Stimulated activated CD4-positive, alpha-beta T cell treated with anti-CD3 and anti-CD28 coated beads, Interleukin-15, amount 100 ng/mL, for 1 hour (primary cell): ENCODE data around the gene GTF3C5.
"Not testable (repeated sequence)": the region's sequence is repeated elsewhere in the genome, so short reads cannot be mapped to it uniquely, and the experiment has no call there.

ENCODE experiments used
- DNase-seq, 2 donors: peaks; one replicate each; pipeline ENCODE4 v3.0.0-alpha.2; 2020; ENCODE audit warnings: low read depth in 1 of 2, low spot score in 1 of 2

Gene GTF3C5

DNA sequence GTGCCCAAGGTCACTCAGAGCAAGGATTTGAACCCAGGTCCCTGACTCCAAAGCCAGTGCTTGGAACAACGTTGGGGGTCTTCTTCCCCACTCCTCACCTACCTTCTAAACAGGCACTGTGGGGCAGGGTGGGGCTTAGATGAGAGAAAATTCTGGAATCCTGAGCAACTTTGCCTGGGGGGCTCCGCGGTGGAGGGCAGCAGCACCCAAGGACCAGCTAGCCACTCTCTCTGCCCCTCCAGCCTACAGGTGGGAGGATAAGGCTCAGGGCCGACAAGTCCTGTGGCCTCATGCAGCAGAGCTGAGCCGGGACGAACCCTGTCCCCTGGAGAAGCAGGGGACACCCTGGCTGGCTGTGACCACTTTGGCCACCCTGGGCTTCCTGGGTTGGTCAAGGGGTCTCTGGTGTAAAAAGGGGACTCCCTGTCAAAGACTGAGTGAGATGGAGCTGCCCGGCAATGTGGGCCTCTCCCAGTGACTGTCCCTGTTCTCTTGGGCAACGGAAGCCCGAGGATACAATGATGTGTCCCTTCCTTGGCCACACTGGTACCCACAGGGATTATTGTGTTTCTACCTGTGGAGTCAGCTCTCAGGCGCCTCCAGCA is 57.5 kb downstream of the GTF3C5 start:
- DNase-seq, result no peak

DNA sequence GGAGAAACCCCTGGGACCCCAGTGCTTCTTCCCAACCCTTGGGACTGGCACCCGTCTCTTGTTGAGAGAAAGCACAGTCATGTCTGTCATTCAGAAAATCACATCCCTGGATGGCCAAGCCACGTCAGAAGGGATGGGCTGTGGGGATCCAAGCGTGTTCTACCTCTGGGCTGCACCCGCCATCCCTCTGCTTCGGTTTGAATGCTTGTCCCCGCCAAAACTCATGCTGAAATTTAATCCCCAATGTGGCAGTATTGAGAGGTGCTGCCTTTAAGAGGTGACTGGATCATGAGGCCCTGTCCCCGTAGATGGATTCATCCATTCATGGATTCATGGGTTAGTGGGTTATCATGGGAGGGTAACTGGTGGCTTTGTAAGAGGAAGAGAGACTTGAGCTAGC is 58.0 kb downstream of the GTF3C5 start:
- DNase-seq, result no peak

DNA sequence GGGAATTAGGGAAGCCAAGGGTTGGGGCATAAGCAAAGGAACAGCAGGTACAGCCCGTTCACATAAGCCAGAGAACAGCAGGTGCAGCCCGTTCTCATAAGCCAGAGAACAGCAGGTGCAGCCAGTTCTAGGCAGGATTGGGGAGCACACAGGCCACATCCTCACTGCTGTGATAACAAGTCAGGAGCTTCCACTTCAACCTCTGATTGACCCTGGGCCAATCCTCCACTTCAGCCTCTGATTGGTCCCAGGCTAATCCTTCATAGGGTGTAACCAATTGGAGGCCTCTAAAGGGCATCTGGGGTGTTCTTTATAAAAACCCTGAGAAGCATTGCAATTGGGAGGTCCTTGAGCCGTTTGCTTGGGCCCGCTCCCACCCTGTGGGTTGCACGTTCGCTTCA is 58.5 kb downstream of the GTF3C5 start:
- DNase-seq, result no peak

DNA sequence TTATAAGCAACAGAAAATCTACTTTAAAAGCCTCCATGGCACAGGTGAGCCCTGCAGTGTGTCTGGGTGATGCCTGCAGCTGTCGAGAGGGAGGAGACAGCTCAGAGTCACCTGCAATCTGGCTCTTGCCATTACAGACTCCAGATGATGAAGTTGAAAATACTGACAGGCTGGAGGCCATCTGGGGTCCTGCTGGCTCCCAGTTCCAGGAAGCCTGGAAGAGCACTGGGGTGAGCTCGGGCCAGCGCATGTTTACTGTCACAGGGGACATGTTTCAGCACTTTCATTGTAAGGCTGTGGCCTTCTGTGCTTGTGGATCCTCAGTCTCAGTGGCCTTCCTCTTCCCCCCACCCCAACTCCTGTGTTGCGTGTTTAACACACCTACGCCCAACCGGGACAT is 59.4 kb downstream of the GTF3C5 start:
- DNase-seq, result no peak

DNA sequence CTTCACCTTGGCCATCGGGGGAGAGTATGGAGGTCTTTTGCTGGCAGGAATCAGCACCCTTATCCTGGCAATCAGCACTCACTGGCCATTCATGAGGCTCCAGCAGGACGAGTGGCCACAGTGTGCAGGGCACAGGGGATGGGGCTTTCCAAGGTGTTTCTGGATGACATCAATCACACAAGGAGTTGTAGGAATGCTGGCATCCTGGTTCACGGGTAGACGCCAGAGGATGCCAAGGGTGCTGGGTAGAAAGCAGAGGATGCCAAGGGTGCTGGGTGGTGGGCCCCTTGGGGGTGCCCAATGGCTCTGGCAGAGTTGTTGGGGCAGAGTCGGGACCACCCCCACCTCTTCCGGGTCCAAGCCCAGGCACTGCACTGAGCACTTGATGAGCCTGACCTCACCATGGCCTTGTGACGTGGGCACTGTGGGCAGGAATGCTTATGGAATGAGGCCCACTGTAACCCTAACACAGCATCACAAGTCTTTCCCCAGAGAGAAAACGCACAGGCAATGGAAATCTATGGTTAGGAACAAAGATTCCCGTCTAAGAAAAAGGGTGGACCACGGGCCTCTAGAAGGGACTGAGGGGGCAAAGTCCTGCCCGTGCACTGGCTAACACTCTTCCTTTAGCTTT is 60.1 kb downstream of the GTF3C5 start:
- DNase-seq, result no peak

DNA sequence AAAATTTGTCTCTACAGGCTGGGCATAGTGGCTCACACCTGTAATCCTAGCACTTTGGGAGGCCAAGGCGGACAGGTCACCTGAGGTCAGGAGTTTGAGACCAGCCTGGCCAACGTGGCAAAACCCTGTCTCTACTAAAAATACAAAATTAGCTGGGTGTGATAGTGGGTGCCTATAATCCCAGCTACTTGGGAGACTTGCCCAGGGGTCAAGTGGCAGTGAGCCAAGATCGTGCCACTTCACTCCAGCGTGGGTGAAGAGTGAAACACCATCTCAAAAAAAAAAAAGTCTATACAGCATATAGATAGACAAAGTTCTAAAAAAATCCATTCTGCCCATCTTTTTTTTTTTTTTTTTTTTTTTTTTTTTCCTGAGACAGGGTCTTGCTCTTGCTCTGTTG is 63.6 kb downstream of the GTF3C5 start:
- not testable (repeated sequence) for DNase-seq

DNA sequence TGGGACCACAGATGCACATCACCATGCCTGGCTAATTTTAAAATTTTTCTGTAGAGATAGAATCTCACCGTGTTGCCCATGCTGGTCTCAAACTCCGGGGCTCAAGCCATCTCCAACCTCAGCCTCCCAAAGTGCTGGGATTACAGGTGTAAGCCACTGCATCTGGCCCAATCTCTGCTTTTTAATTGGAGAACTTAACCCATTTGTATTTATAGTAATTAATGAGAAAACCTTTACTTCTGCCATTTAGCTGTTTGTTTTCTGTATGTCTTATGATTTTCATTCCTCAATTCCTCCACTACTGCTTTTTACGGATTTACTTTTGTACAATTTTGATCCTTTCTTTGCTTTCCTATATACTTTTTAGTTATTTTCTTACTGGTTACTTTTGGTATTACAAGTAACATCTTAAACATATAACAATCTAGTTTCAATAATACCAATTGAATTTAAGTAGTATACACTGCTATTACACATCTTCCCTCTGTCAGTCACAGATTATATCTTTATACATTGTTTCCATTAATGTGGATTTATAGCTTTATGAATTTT is 64.1 kb downstream of the GTF3C5 start:
- no peak for DNase-seq

DNA sequence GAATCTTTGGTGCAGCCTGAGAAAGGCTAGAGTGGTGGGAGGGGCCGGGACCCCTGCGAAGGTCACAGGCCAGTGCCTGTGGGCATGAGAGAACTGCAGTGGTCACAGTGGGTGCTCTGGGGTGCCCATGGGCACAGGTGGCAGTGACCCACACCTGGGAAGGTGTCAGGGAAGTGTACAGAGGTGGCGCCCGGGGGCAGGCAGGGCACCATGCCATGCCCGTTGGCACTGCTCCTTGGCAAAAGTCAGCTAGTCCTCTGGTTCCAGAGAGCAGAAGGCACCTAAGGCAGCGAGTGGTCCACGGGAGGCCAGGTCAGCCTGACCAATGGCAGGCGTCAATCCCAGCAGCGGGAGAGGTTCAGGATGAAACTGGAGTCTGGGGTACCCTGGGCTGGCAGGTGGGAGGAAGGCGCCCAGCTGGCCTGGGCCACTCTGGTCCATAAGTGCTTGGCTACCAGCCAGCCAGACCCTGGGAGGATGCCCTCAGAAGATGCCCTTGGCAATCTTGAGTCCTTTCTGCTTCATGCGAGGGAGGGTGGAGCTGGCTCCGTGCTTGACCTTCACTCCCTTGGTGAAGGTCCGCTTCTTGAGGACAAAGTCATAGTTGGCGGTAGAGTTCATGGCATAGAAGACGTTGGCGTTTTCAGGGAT is 67.4 kb downstream of the GTF3C5 start:
- no peak for DNase-seq

DNA sequence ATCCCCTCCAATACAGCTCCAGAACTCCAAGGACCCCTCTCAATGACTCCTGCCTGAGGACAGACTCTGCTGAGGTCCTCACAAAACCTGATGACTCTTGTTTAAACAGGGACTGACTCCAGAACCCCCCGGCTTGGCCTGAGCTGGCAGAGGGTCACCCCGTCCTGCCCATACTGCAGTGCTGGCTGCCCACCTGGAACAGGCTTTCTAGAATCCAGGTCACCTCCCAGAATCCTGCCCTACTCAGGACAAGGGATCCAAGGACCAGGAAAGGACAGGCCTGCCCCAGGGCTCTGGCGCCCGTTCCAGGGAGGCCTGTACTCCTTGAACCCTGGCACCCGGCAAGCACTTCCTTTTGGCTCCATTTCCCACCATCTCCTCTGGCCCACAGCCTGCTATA is 68.1 kb downstream of the GTF3C5 start:
- no peak for DNase-seq

DNA sequence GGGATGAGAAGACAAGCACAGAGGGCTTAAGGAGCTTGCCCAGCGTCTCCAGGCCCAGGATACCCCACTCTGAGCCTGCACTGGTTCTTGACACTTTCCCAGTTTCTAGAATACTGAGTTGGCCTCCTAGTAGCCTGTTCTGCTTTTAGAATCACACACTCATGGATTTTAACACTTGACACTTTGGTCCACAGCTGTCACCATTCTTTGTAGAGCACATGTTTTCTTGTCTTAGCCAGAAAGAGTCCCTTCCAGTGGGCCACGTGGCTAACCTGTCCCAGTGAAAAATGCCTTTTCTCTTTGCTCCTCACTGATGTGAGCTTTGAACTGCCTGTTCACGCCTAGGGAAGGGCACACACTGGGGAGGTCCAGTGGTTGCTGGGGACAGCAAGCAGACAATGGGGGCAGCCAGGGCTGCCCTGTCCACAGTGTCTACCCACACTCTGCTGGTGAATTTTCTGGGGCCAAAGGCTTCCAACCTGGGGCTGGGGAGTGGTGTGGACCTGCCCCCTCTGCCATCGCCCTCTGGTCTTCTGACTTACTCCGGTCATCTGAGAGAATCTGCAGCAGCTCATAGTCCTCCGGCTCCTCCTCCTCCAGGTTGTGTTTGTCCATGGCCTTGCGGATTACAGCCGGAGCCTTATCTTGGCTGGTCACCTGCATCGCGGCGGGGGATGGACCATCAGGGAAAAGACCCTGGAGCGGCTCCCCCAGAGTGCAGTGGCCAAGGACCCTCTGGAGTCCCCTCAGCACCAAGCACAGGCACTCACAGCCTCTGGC is 69.1 kb downstream of the GTF3C5 start:
- DNase-seq, result no peak

DNA sequence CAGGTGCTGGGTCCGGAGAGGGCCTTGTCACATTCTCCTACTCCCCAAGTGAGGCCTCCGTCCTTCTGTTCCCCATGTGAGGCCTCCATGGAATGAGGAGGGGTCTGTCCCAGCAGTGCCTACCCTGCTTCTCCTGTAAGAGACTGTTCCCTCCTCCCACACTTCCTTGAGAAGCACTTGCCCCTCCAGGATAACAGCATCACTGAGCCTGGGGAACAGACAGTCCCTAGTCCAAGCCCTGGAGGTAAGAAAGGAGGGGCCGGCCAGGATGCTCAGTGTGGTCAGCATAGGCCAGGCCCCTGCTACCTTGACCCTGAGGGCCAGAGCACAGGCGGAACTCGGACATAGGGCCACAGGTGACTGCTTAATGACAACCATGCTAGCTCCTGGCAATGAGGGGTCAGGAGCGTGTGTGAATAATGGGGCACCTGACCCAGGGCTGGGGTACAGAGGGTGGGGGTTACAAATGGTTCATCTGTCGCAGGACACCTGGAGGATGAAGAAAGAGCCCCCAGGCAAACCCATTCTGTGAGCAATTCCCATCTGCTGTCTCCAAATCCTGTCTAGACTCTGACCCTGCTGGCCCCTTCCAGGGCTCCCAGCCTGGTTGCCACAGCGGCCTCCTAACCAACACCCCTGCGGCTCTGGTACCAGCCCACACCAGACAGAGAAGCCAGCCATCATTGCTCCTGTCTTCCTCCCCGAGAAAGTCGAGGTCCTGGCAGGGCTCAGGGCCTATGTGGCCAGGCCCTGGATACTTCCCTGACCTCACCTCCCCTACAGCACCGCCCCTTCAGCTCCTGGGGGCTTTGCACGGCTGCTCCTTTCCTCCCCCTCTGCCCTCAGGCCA is 69.9 kb downstream of the GTF3C5 start:
- no peak for DNase-seq

DNA sequence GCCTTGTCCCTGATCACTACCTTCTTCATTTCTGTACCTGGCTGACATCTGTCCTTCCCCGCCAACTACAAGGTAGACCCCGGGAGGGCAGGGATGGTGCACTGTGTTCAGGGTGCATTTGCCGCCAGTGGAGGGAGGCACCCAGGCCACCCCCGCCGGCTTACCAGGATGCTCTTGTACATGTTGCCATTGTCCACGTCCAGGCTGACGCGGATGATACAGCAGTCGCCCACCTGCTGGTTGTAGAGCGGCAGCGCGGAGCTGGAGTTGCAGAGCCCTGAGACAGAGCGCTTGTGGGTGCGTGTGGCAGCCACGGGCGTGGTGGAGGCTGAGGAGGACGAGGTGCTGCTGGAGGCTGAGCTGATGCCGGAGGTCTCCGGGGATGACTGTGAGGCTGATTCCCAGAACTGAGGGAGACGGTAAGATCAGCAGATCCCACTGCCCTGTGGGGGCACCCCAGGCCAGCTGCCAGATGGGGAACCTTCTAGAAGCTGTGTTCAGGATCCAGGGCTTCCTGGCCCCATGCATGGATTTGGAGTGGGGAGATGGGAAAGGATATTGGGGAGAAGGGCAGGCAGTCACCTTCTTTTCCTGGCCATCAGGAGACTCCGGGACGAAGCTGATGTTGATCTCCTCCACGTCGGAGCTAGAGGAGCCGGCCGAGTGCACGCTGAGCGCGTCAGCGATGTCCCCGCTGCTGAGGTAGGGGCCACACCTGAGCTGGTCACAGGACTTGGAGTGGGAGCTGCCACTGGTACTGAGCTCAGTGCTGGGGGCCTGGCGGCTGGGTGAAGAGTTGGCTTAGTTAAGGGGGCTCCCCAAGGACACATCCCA is 70.8 kb downstream of the GTF3C5 start:
- DNase-seq, result no peak

DNA sequence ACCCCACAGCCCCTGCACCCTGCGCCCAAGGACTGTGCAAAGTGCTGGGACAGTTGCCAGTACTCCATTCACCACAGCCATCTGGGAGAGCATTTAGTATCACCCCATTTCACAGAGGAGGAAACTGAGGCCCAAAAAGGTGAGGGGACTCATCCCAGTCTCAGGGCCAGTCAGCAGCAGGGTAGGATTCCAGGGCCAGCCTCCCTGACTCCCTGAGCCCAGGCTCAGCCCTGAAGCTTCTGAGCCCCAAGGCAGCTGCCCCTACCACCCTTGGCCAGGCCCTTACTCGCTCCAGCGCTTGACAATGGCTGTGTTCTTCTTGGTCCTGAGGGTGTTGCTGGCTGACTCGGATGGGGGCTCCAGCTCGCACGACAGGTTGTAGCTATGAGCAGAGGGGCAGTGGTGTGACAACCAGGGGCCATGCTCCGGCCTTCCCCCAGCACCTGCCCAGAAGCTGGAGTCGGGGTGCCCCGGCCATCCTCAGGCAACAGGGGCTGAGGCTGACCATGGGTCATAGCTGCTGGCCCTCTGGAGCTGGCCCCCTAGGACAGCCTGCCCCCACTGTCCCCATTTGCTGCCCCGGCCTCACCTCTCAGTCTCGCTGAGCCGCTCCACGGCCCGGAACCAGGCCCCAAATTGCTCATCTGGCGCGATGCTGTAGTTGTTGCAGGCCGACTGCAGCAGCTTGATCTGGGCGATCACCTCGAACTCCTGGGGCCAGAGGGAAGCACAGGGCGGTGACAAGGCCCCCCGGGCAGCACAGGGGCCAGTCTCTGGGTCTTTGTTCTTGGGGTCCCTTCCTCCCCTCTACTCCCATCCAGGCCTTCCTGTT is 71.6 kb downstream of the GTF3C5 start:
- no peak for DNase-seq

DNA sequence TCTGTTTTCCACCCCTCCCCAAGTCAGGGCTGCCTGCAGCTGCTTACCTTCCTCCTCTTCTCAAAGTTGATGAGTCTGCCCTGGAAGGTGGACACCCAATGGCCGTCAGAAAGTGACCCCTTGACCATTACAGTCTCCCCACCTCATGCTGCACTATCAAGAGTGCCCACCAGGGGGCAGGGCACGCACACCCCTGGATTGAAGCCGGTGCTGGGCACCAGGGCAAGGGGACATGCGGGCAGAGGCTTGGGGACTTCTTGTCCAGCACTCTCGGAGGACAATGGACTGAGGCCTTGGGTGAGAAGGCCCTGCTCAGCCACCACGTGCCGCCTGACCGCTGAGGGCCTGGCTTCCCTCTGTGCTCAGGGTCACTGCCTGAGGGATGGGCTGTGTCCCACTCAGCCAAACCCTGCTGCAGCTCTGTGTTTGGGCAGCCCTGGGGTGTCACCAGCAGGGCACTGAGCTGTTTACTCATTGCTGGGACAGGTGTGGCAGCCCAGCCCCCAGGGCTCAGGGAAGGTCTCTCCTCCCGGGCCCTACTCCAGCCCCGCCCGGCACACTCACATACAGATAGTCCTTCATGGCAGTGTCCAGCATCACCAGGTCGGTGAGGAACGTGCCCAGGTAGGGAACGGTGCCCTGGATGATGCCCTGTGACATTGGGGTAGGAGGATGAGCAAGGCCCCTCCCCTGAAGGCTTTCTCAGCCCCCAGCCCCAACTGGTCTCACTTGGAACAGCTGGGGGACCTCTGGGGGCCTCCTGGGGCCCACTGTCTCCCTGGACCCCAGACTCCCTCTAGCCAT is 72.6 kb downstream of the GTF3C5 start:
- peak in 1 of 2 donors; percentile 36 for DNase-seq

DNA sequence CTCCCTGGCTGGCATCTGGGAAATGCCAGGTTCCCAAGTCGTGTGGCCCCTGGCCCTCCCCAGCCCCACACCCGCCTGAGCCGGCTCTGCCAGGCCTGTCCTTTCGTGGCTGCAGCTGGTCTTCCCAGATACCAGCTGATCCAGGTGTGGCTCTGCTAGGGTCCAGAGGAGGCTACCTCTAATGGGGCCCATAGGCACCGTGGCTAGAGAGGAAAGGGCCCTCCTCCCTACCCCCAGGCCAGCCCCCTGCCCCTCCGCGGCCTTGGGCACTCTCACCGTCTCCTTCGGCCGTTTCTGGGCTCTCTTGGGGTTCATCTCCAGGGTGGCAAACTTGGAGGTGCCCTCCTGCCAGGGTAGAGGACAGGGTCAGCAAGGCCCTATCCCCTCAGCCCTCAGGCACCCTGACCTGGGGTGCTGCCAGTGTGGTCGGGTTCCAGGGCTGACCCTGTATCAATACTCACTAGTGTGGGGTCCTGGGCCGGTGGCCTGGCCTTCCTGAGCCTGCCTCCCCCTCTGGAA is 73.2 kb downstream of the GTF3C5 start:
- DNase-seq, result no peak

DNA sequence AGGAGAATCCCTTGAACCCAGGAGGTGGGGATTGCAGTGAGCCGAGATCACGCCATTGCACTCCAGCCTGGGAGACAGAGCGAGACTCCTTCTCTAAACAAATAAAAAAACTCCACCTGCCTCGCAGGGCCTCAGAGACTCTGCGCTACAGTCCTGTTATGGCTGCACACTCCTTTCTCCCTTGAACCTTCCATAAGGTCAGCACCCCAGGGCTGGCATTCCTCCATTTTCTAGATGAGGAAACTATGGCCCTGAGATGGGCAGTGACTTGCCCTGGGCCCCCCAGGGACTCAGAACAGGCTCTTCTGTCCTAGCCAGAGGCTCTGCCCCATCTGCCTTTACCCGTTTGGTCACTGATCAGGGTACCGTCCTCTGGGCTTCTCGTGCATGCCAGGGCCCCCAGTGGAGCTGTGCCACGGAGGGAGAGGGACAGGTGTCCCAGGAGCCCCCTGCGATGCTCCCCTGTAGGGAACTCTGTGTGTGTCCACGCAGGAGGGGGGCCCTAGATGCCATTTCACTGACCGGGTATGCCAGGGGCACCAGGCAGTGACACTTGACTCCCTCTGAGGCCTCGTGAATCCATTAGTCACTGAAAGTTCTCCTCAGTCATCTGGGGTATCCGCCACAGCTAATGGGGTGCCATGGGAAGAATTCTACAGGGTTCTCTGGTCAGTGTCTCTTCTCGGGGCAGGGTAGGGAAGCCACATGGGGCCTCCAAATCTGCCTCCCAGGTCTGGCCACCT is 74.1 kb downstream of the GTF3C5 start:
- no peak for DNase-seq

DNA sequence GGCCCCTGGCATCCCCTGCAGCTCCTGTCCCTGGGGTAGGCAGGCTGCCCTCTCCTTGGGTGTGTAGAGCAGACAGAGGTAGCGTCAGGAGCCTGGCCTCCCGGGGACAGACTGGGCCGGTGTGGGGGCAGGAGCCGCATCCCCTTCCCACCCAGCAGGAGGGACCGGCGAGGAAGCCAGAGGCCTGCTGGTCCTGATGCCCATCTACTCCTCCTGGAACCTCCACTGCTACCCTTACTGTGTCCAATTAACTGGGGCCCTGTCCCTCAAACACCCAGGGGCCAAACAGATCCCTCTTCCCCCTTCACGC is 74.6 kb downstream of the GTF3C5 start:
- no peak for DNase-seq
